Gastrocnemius medialis (tissue), 4 donors: Measurements from ENCODE around the gene RASD1. TPM values are rescaled to one million over a fixed set of nuclear protein-coding genes. Genes with fewer than 3 reads are reported as not detected.

ENCODE experiments used
- ATAC-seq, 2 donors: fragments of 150-250 bp; one replicate each; pipeline ENCODE4 v1.9.1; 2016
- DNase-seq, 2 donors: peaks; one replicate each; pipeline ENCODE4 v3.0.0-alpha.2; 2019
- H3K27ac ChIP-seq, 4 donors: fragments of 200-600 bp; sonication (generic); 1 replicate in 1 of 4; 2 replicates in 3 of 4; pipeline ENCODE4 v1.5.1; 2016 to 2018; ENCODE audit warnings: mild to moderate bottlenecking in 2 of 4, moderate library complexity in 1 of 4
- H3K27me3 ChIP-seq, 3 donors: fragments of 200-600 bp; sonication (generic) in 2 of 3; 1 replicate in 1 of 3; 2 replicates in 2 of 3; pipeline versions ENCODE4 v1.5.1 to v1.6.0; 2016 to 2019; ENCODE audit warnings: mild to moderate bottlenecking in 1 of 3, moderate library complexity in 1 of 3
- H3K36me3 ChIP-seq, 2 donors: fragments of 200-600 bp; sonication (generic) in 1 of 2; one replicate each; pipeline ENCODE4 v1.5.1; 2017 to 2018
- H3K4me1 ChIP-seq, 2 donors: fragments of 200-600 bp; sonication (generic) in 1 of 2; one replicate each; pipeline ENCODE4 v1.5.1; 2016 to 2017; ENCODE audit warnings: mild to moderate bottlenecking in 2 of 2
- H3K4me3 ChIP-seq, 4 donors: fragments of 200-600 bp; sonication (generic) in 3 of 4; 1 replicate in 1 of 4; 2 replicates in 3 of 4; pipeline ENCODE4 v1.5.1; 2016 to 2019; ENCODE audit warnings: mild to moderate bottlenecking in 2 of 4
- H3K9me3 ChIP-seq, 3 donors: fragments of 200-600 bp; sonication (generic) in 2 of 3; 1 replicate in 1 of 3; 2 replicates in 2 of 3; pipeline ENCODE4 v1.5.1; 2016 to 2019
- CTCF ChIP-seq, 5 experiments: fragments of 450-650 bp in 3 of 5; fragments of 200-600 bp in 2 of 5; sonication (generic) in 2 of 5; IDR thresholded peaks in 4 of 5; conservative IDR thresholded peaks in 1 of 5; 1 replicate in 4 of 5; 2 replicates in 1 of 5; pipeline ENCODE4 v1.5.1; 2016 to 2019; ENCODE audit warnings: antibody characterized with exemption in 5 of 5, mild to moderate bottlenecking in 3 of 5, moderate library complexity in 3 of 5
- POLR2A ChIP-seq, 2 donors: fragments of 450-650 bp; IDR thresholded peaks; one replicate each; pipeline ENCODE4 v1.6.1; 2017; ENCODE audit warnings: antibody characterized with exemption in 2 of 2, mild to moderate bottlenecking in 2 of 2, moderate library complexity in 2 of 2
- in situ Hi-C, 4 donors: fragments of 200-750 bp; cut with MboI; loops; one replicate each; pipeline versions ENCODE4 v1.15.0 to v1.8.0; 2017; ENCODE audit warnings: low sequenced_read_pairs in 4 of 4
- intact Hi-C: fragments of 100-400 bp; cut with DNase I; formaldehyde crosslinking; loops from one replicate; pipeline ENCODE4 v1.15.1; 2023; ENCODE audit warnings: low total_unique reads
- total RNA-seq, 4 donors: library from RNA; depleted of rRNA; stranded (reverse); fragments of >200 nt; gene quantifications; one replicate each; pipeline versions ENCODE4 v1.1.0 to v1.2.3, GENCODE V29; 2016

The RASD1 gene
- total RNA-seq, 4 donors from 2014 or later: 61.3 to 264 (median 102) TPM

GRCh38 chr17:17541640-17542001, 45.4 kb upstream of the RASD1 start:
- Histone ChIP-seq H3K36me3 (no peaks in the 10 kb centered on the region), H3K27ac (no peak overlapping the region), H3K27me3 (no peaks in the 10 kb centered on the region), H3K4me1 (peaks cover 21 to 34% of the 10 kb centered on the region in 2 donors), H3K4me3 (no peak overlapping the region), H3K9me3 (no peaks in the 10 kb centered on the region)
- TF ChIP-seq POLR2A (IDR thresholded peaks at IDR 0.05): no peak
- no peak for TF ChIP-seq CTCF (IDR thresholded peaks at IDR 0.05 in 4 of 5, conservative IDR thresholded peaks at IDR 0.05 in 1 of 5)
- in situ Hi-C loops: no loop called here
- ATAC-seq (no peak), DNase-seq (no peak)
- intact Hi-C loops: no loop called here

- H3K9me3 ChIP-seq: no peaks in the 10 kb centered on the region
- no peak for TF ChIP-seq POLR2A (IDR thresholded peaks at IDR 0.05)
- TF ChIP-seq CTCF (IDR thresholded peaks at IDR 0.05 in 4 of 5, conservative IDR thresholded peaks at IDR 0.05 in 1 of 5): no peak
- H3K27me3 ChIP-seq: no peaks in the 10 kb centered on the region
- DNase-seq (no peak), ATAC-seq (no peak)
- in situ Hi-C loops (no loop called here), intact Hi-C loops (no loop called here)
- no peak overlapping the region for H3K4me3 ChIP-seq
- peaks cover 26 to 39% of the 10 kb centered on the region in 2 donors for H3K4me1 ChIP-seq
- no peaks in the 10 kb centered on the region for H3K36me3 ChIP-seq
- H3K27ac ChIP-seq: no peak overlapping the region
Observed at GRCh38 chr17:17540935-17541639, 44.9 kb upstream of the RASD1 start.

- peaks cover 31 to 45% of the 10 kb centered on the region in 2 donors for H3K4me1 ChIP-seq
- DNase-seq: no peak
Observed at GRCh38 chr17:17540278-17540906, 44.2 kb upstream of the RASD1 start.

GRCh38 chr17:17539591-17539990, 43.4 kb upstream of the RASD1 start:
- ATAC-seq (no peak), DNase-seq (no peak)
- no peaks in the 10 kb centered on the region for H3K9me3 ChIP-seq
- H3K27ac ChIP-seq: peak overlapping the region in 2 of 4 donors; percentile 62 to 87
- in situ Hi-C loops (no loop called here), intact Hi-C loops (no loop called here)
- H3K27me3 ChIP-seq: no peaks in the 10 kb centered on the region
- no peak overlapping the region for H3K4me3 ChIP-seq
- no peak for TF ChIP-seq POLR2A (IDR thresholded peaks at IDR 0.05)
- TF ChIP-seq CTCF (IDR thresholded peaks at IDR 0.05 in 4 of 5, conservative IDR thresholded peaks at IDR 0.05 in 1 of 5): no peak
- H3K4me1 ChIP-seq: peaks cover 35 to 51% of the 10 kb centered on the region in 2 donors
- no peaks in the 10 kb centered on the region for H3K36me3 ChIP-seq

More at GRCh38 chr17:17540278-17540906, 44.2 kb upstream of the RASD1 start:
- in situ Hi-C loops: no loop called here
- no peak for TF ChIP-seq POLR2A (IDR thresholded peaks at IDR 0.05)
- Histone ChIP-seq H3K9me3 (no peaks in the 10 kb centered on the region), H3K27ac (no peak overlapping the region), H3K27me3 (no peaks in the 10 kb centered on the region), H3K36me3 (no peaks in the 10 kb centered on the region), H3K4me3 (no peak overlapping the region)
- no peak for ATAC-seq
- intact Hi-C loops: no loop called here
